ENCODE data around the gene ZNF48.
A peak's percentile ranks its signal among the peaks of the same experiment; 100 is the strongest.

- TF ChIP-seq, protein P1, sequence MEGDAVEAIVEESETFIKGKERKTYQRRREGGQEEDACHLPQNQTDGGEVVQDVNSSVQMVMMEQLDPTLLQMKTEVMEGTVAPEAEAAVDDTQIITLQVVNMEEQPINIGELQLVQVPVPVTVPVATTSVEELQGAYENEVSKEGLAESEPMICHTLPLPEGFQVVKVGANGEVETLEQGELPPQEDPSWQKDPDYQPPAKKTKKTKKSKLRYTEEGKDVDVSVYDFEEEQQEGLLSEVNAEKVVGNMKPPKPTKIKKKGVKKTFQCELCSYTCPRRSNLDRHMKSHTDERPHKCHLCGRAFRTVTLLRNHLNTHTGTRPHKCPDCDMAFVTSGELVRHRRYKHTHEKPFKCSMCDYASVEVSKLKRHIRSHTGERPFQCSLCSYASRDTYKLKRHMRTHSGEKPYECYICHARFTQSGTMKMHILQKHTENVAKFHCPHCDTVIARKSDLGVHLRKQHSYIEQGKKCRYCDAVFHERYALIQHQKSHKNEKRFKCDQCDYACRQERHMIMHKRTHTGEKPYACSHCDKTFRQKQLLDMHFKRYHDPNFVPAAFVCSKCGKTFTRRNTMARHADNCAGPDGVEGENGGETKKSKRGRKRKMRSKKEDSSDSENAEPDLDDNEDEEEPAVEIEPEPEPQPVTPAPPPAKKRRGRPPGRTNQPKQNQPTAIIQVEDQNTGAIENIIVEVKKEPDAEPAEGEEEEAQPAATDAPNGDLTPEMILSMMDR (IDR thresholded peaks at IDR 0.05): peak in 1 of 6 experiments; percentile 27
- peak in 1 of 4 donors; percentile 78 for TF ChIP-seq POLR2A (IDR thresholded peaks at IDR 0.05)
These were observed 25.2 kb upstream of the ZNF48 start for GRCh38 chr16:30369938-30370455.

Data from esophagus squamous epithelium (tissue), 4 donors.